Hindlimb muscle (tissue), 1 donor: ENCODE results near the gene NOX4. TPM values are rescaled to one million over a fixed set of nuclear protein-coding genes. Genes with fewer than 3 reads are reported as not detected.

Experiments
- DNase-seq: peaks from one replicate; pipeline ENCODE4 v3.0.0-alpha.2; 2013
- polyA plus RNA-seq: library from polyadenylated mRNA; unstranded; fragments of 120-200 nt; gene quantifications from one replicate; pipeline ENCODE4 v1.2.1, GENCODE V29; 2013; ENCODE audit not compliant: insufficient read length

The NOX4 gene
- 2.9 TPM for polyA plus RNA-seq

DNA sequence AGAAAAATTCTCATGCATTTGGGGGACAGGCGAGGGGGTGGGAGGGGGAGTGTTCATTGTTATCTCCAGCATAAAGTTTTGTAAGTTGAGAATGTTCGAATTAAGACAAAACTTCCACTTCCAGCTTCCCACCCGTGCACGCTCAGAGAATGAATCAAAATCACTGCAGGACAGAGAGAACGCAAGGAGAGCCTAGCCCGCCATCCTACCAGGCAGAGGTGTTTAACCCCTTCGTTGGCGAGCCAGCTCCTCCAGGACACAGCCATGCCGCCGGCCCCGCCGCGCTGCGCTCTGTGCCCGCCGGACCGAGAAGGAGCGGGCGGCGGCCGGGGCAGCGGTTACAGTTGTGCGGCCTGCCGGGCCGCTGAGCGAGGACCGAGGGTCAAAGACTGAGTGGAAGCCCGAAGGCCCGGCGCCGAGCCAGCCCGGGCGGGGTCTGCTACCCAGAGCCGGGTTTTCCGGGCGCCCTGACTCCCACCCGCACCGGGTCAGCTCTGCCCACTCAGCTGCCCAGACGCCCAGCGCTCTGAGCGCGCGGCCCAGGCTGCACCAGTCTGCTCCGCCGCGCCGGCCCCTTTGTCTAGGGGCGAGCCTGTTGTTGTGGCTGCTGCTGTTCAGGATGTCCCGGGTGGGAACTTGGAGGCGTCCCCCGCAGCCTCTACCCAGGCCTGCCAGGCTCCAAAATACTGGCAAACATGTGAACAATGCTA is at the start of gene NOX4:
Gene NOX4, minus strand, starts transcription at position 395 of the 710 bp plus-strand sequence. Its CDS starts 129 bp downstream, at position 266.
- peak; percentile 66 for DNase-seq

DNA sequence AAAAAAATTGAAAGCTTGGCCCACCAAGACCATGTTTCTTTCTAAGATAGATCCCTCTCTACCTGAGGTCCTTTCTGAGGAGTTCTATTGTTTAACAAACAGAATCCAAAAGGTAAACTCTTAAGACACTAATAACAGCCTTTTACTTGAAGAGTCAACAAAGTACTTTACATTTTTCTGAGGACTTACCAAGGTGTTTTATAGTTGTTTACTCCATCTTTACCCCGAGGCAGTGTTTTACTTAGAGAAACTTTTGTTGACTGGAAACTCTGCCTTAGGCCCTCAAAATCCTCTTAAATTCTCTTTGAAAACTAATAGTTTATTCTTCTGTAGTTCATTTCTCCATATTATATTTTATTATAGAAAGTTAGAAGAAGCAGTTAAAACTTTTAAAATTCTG is 49.7 kb upstream of the NOX4 start:
- no peak for DNase-seq

GRCh38 chr11:89537936-89538335 is 46.8 kb upstream of the NOX4 start:
- no peak for DNase-seq

DNA sequence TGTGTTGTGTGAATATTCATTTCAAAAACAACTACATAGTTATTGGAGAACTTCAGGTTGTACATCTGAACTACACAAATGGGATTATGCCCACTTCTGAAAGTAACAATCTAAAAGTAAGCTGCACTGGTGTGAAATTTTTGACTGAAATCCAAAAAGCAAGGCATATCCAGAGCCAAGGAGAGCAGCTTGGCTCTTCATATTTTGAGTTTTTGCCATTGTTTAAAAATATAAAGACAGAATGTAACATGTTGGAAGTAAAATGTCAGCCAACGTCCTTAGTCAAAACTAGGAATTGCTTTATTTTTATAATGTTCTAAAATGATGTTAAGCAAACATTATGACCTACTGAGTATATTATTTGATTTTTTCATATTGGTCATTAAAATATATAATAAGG is 45.8 kb upstream of the NOX4 start:
- DNase-seq: no peak

GRCh38 chr11:89535221-89535620 is 44.0 kb upstream of the NOX4 start:
- no peak for DNase-seq

GRCh38 chr11:89529626-89530380 is 38.6 kb upstream of the NOX4 start:
- peak; percentile 17 for DNase-seq

DNA sequence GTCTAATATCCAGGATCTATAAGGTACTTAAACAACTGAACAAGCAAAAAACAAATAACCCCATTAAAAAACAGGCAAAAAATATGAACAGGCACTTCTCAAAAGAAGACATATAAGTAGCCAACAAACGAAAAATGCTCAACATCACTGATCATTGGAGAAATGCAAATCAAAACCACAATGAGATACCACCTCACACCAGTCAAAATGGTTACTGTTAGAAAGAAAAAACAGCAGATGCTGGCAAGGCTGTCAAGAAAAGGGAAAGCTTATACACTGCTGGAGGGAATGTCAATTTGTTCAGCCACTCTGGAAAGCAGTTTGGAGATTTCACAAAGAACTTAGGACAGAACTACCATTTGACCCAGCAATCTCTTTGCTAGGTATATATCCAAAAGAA is 30.6 kb upstream of the NOX4 start:
- no peak for DNase-seq

DNA sequence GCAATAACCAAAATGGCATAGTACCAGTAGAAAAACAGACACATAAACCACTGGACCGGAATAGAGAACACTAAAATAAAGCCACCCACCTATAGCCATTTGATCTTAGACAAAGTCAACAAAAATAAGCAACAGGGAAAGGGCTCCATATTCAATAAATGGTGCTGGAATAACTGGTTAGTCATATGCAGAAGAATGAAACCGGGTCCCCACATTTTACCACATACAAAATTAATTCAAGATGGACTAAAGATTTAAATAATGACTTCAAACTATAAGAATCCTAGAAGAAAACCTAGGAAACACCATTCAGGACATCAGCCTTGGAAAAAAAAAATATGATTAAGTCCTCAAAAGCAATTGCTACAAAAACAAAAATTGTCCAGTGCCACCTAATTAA is 30.1 kb upstream of the NOX4 start:
- no peak for DNase-seq

- DNase-seq: no peak
These were observed 25.3 kb upstream of the NOX4 start for GRCh38 chr11:89516496-89516895.

GRCh38 chr11:89508544-89508943 is 17.4 kb upstream of the NOX4 start:
- DNase-seq: no peak

- DNase-seq: no peak
These were observed 13.1 kb upstream of the NOX4 start for GRCh38 chr11:89504270-89504669.

- DNase-seq: no peak
These were observed 12.2 kb upstream of the NOX4 start for GRCh38 chr11:89503422-89503821.

DNA sequence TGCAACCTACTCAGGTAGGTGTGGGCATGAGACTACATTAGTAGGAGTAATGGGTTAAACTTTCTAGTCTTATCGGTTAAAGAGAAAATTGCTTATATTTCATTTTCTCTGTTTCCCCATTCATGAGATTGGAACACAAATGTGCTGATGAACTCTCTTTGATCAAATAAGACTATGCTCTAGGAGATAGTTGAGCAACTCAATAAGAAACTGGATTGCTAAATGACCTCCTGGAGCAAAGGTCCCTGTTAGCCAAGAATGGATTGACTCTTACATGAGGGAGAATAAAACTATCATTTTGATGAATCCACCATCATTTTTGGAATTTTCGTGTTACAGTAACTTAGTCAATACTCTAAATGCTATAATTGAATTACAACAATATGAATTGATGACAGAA is 11.1 kb upstream of the NOX4 start:
- DNase-seq: no peak

DNA sequence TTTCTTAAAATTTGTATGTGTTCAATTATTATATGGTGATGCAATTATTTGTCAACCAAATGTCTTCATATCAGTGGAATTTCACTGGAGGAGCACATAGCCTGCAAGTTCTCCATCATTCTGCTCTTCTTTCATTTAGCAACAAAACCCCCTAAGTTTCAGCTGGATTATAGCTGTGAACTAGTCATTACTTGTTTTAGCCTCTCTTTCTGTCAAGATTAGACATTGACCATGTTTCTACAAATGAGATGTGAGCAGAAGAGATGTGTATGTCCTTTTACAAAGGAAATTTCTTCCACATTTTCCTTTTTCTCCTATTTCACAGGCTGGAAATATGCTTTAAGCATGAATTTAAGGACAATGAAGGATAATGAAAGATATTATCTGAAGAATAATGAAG is 9.2 kb upstream of the NOX4 start:
- no peak for DNase-seq

- no peak for DNase-seq
These were observed 7.8 kb upstream of the NOX4 start for GRCh38 chr11:89498845-89499448.

GRCh38 chr11:89495951-89496350 is 4.8 kb upstream of the NOX4 start:
- DNase-seq: no peak

DNA sequence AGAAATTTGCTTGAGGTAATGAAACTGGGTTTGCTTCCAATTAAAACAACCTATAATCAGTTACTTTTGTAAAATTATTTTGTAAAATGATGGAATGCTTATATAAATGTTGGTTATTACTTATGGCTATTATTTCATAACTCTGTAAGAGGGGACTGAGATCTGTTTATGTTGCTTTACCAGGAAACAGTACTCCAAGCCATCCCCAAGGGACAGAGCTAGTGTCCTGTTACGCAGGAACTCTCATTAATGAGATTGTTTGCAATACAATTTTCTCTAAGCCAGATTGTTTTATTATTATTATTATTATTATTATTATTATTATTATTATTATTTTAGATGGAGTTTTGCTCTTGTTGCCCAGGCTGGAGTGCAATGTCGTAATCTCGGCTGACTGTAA is 2.3 kb upstream of the NOX4 start:
- peak; percentile 4 for DNase-seq

DNA sequence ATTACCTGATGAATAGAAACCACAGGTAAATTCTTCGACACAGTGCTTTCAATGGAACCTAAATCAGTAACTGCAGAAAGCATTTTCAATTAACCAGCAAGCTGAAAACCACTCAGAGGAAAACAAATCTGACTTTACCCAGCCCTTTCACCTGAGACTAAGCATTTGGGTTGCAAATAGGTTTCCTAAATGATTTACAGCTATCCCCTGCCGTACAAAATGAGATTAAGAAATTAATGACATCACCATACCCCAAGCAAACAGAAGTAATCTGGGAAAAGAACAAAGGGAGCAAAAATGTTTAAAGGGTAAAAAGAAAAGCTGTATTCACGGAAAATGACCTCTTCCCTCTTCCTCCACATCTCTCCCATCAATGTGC is 584 bp downstream of the NOX4 start:
- DNase-seq: peak; percentile 2

DNA sequence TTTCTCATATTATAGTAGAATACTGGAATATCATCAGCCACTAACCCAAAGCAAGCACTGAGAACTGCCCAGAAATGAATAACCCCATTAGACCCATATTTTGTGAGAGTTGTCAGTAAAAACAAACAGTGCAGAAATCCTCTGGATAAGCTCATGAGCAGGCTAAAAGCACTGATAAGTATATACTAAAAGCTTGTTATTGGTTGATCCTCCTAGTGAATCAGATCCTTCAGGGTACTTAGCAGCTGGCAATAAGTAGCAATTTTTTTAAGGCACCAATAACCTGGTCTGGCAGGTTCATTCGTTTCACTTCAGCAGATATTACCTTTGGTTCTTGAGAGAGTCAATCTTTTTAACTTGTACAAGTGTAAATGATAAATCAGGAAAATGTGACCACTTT is 1.2 kb downstream of the NOX4 start:
- DNase-seq: no peak

DNA sequence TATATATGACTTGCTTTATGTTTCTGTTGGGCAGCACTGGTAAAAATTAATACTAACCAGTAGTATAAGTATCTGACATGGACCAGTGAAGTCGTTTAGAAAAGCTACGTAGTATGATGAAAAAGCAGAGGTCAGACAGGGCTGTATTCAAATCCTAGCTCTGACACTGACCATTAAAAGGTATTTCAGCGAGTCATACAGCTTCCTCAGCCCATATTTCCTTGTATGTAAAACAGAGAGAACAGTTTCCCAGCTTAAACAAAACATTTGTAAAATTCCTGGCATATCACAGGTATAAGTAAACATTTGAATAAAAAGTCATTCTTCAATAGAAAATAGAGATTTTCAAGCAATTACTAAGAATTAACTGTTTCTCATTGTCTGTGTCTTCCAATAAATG is 4.2 kb downstream of the NOX4 start:
- no peak for DNase-seq

- no peak for DNase-seq
These were observed 6.3 kb downstream of the NOX4 start for GRCh38 chr11:89484896-89485295.

GRCh38 chr11:89477175-89477574 is 14.0 kb downstream of the NOX4 start:
- no peak for DNase-seq

- DNase-seq: peak; percentile 2
These were observed 27.9 kb downstream of the NOX4 start for GRCh38 chr11:89463266-89463780.

- DNase-seq: no peak
These were observed 32.5 kb downstream of the NOX4 start for GRCh38 chr11:89458716-89459115.
